OCI-M1 (cell line): ENCODE data around the gene TXNDC11.
A peak's percentile ranks its signal among the peaks of the same experiment; 100 is the strongest.
"Not testable (repeated sequence)": the region's sequence is repeated elsewhere in the genome, so short reads cannot be mapped to it uniquely, and the experiment has no call there.

Source experiments
- DNase-seq: peaks from one replicate; lab custom pipeline; 2025; lab: John Stamatoyannopoulos, UW

The TXNDC11 gene, protein sequence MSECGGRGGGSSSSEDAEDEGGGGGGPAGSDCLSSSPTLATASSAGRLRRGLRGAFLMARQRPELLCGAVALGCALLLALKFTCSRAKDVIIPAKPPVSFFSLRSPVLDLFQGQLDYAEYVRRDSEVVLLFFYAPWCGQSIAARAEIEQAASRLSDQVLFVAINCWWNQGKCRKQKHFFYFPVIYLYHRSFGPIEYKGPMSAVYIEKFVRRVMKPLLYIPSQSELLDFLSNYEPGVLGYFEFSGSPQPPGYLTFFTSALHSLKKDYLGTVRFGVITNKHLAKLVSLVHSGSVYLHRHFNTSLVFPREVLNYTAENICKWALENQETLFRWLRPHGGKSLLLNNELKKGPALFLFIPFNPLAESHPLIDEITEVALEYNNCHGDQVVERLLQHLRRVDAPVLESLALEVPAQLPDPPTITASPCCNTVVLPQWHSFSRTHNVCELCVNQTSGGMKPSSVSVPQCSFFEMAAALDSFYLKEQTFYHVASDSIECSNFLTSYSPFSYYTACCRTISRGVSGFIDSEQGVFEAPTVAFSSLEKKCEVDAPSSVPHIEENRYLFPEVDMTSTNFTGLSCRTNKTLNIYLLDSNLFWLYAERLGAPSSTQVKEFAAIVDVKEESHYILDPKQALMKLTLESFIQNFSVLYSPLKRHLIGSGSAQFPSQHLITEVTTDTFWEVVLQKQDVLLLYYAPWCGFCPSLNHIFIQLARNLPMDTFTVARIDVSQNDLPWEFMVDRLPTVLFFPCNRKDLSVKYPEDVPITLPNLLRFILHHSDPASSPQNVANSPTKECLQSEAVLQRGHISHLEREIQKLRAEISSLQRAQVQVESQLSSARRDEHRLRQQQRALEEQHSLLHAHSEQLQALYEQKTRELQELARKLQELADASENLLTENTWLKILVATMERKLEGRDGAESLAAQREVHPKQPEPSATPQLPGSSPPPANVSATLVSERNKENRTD

GRCh38 chr16:11742536-11743307, at the start of gene TXNDC11:
TSS of gene TXNDC11 (minus strand) at chr16:11742857. CDS start at chr16:11742730, 127 bp downstream.
- peak; percentile 98 for DNase-seq

DNA sequence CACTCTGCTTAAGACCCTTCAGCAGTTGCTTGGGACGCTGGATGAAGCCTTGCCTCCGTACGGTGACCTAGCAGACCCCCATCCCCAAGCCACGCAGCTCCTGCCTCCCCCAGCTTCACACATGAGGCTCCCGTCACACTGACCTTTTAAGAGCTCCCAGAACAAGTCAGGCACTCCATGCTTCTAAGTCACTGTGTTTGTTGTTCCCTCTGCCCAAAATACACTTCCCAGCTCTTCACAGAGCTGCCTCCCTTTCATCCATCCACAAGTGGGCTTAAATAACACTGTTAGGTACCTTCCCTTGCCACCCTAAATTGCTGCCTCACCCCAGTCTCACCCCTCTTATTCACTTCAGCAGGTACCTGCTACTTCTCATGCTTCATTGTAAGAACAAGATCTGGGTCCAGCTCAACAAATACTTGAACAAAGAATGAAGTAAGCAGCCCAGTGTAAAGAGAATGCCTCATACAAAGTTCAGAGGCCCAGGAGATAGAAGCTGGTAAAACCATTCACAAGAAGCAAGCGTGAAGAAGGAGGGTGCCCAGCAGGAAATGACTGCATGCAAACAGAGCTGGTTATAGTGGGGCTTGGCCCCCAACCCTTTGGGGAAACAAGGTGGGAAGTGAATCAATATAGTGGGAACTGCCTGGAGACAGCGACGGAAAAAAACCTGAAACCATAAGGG, 48.6 kb upstream of the TXNDC11 start:
- DNase-seq, result no peak

DNA sequence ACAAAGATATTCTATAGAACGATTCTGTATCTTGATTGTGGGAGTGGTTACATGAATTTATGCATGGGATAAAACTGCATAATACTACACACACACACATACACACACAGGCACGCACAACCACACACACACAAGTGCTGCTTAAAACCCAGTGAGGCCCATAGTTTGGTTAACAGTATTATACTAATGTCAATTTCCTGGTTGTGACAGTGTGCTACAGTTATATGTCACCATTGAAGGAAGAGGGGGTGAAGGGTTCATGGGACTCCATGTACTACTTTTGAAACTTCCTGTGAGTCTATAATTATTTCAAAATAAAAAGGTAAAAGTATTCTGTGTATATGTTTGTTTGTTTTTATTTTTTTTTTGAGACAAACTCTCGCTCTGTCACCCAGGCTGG, 46.3 kb upstream of the TXNDC11 start:
- no peak for DNase-seq

GRCh38 chr16:11784980-11785599, 42.4 kb upstream of the TXNDC11 start:
- not testable (repeated sequence) for DNase-seq

GRCh38 chr16:11784381-11784780, 41.7 kb upstream of the TXNDC11 start:
- not testable (repeated sequence) for DNase-seq

- DNase-seq, result no peak
Observed at GRCh38 chr16:11784038-11784369, 41.3 kb upstream of the TXNDC11 start.

- DNase-seq, result peak; percentile 13
Observed at GRCh38 chr16:11783319-11784037, 40.8 kb upstream of the TXNDC11 start.

GRCh38 chr16:11781773-11782172, 39.1 kb upstream of the TXNDC11 start:
- no peak for DNase-seq

- no peak for DNase-seq
Observed at GRCh38 chr16:11780991-11781680, 38.5 kb upstream of the TXNDC11 start.

- DNase-seq, result no peak
Observed at GRCh38 chr16:11779074-11779473, 36.4 kb upstream of the TXNDC11 start.

DNA sequence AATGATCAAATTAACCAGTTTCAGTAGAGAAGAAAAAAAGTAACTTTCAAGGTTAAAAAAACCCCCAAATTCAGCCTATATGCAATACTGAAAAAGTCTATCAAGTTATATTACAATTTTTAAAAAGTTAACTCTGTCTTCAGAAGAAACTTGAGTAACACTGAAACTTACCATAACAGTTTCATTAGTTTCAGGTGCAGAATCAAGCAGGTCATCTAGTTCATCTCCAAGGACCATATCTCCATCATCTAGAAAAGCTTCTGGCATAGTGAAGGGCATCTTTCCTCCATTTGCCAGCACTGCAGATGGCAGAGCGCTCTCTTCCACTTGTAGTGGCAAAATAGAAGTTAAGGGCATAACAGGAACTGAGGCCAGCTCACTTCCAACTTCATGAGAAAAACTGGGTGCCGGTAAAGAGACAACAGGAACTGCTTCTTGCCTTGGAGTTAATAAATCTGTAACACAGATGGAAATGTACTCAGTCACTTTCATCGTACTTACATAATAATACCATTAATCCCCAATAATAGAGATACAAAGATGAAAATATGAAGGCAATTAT, 31.5 kb upstream of the TXNDC11 start:
- DNase-seq, result no peak

- no peak for DNase-seq
Observed at GRCh38 chr16:11768849-11769248, 26.2 kb upstream of the TXNDC11 start.

DNA sequence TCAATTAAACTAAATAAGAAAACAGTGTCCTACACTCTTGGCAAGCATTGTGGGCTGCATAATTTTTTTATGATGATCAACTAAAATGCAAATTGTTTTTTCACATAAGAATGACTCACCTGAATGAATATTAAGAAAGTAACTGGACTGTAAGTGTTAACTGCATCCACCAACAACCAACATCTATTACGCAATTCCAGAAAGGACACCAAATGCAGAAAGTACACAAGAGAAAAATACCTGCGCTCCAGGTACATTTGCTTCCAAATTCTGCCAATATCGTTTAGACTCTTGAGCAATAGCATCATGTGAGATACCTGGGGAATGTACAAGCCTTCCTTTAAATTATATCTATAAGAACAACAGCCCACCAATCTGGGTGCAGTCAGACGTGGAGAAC, 19.8 kb upstream of the TXNDC11 start:
- no peak for DNase-seq

- DNase-seq, result no peak
Observed at GRCh38 chr16:11759997-11760396, 17.3 kb upstream of the TXNDC11 start.

DNA sequence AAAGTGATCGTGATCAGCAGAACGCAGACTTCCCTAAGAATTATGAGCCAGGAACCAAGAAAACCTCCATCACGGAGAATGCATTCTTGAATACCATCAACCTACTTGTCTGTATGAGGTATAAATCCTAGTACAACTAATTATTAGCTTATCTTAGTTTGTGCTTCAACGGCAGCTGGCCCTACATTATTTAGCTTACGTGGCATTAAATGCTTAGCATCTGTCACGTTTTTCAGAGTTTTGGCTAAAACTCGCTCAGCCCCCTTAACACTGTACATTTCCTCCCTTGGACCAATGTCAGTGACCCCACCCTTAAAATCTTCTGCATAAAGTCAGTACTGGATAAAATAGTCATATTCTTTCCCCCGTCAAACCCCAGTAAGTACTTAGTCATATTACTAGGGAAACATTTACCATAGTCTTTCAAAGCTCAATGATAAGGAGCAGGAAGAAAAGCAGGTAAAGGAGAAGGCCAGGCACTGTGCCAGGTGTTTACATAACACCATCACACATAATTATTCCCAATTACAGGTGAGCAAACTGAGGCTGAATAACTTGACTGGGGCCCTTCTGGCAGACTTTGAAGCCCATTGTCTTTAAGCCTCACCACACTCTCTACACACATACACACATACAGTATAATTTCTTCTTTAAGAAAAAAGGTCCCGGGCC, 16.6 kb upstream of the TXNDC11 start:
- no peak for DNase-seq

DNA sequence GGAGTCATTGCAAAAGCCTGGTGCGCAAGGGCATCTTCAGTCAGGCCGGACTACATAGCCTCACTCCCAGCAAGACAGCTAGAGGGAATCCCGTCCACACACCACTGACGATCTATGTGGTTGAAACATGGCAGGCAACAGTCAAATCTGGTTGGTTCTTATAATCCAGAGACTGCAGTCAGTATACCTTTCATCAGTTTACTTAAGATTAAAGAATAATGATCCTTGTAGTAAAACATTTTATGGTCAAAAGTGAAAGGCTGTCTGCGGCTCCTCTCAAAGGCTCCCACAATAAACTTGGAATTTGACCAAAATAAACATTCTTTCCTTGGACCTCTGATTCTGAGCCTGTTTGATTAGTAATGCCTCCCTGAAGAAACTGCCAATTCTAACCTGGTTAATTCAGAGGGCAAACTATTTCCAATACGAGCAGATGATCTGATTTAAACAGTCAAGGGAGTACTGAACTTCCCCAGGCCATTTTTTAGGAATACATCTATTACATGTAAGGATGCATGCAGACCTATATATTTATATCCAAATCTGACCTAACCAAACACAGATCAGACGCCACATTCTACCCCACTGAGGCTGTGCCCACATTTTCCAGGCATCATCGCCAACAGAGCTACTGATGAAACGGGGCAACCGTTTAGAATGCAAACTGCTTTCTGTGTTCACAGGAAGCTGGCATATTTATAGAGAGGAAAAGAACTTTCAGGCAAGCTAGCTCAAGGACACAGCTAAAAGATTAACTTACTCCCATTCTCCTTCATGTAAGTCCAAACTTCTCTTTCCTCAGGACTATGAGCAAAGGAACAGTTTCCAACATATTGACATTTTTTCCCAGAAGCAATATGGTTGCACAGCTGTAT, 15.3 kb upstream of the TXNDC11 start:
- DNase-seq, result no peak

GRCh38 chr16:11756248-11756647, 13.6 kb upstream of the TXNDC11 start:
- no peak for DNase-seq
